ENCODE data around the gene RNF181. TPM values are rescaled to one million over a fixed set of nuclear protein-coding genes. Genes with fewer than 3 reads are reported as not detected.

The RNF181 gene, protein sequence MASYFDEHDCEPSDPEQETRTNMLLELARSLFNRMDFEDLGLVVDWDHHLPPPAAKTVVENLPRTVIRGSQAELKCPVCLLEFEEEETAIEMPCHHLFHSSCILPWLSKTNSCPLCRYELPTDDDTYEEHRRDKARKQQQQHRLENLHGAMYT
- total RNA-seq (180 TPM), polyA plus RNA-seq (162 TPM)
- long read RNA-seq, donor 1, transcript RNF181-201 (5 exons, 569 nt) = major isoform, 12 of 12 reads
- long read RNA-seq, donor 1, partial matches to known transcripts = 0 of 12 reads
- long read RNA-seq, donor 1, other reads (novel, unspliced or antisense) = 0 of 12 reads
- long read RNA-seq, donor 2, transcript RNF181-206 (2 exons, 623 nt) = minor isoform, 5 of 102 reads
- long read RNA-seq, donor 2, transcript RNF181-204 (5 exons, 535 nt) = minor isoform, 5 of 102 reads
- long read RNA-seq, donor 2, transcript RNF181-201 (5 exons, 569 nt) = major isoform, 86 of 102 reads
- long read RNA-seq, donor 2, partial matches to known transcripts = 0 of 102 reads
- long read RNA-seq, donor 2, other reads (novel, unspliced or antisense) = 6 of 102 reads
- long read RNA-seq, donor 3, transcript RNF181-201 (5 exons, 569 nt) = major isoform, 125 of 159 reads
- long read RNA-seq, donor 3, partial matches to known transcripts = 21 of 159 reads
- long read RNA-seq, donor 3, other reads (novel, unspliced or antisense) = 7 of 159 reads
- long read RNA-seq, donor 4, transcript RNF181-201 (5 exons, 569 nt) = major isoform, 31 of 47 reads
- long read RNA-seq, donor 4, partial matches to known transcripts = 12 of 47 reads
- long read RNA-seq, donor 4, other reads (novel, unspliced or antisense) = 0 of 47 reads
- long read RNA-seq, donor 5, transcript RNF181-201 (5 exons, 569 nt) = major isoform, 139 of 178 reads
- long read RNA-seq, donor 5, partial matches to known transcripts = 16 of 178 reads
- long read RNA-seq, donor 5, other reads (novel, unspliced or antisense) = 15 of 178 reads
- long read RNA-seq, donor 6, transcript RNF181-201 (5 exons, 569 nt) = major isoform, 66 of 87 reads
- long read RNA-seq, donor 6, partial matches to known transcripts = 5 of 87 reads
- long read RNA-seq, donor 6, other reads (novel, unspliced or antisense) = 12 of 87 reads
- long read RNA-seq, donor 7, transcript RNF181-201 (5 exons, 569 nt) = major isoform, 55 of 65 reads
- long read RNA-seq, donor 7, partial matches to known transcripts = 5 of 65 reads
- long read RNA-seq, donor 7, other reads (novel, unspliced or antisense) = 0 of 65 reads
- long read RNA-seq, donor 8, transcript RNF181-201 (5 exons, 569 nt) = major isoform, 25 of 28 reads
- long read RNA-seq, donor 8, partial matches to known transcripts = 0 of 28 reads
- long read RNA-seq, donor 8, other reads (novel, unspliced or antisense) = 0 of 28 reads
- long read RNA-seq, donor 9, transcript RNF181-201 (5 exons, 569 nt) = major isoform, 36 of 38 reads
- long read RNA-seq, donor 9, partial matches to known transcripts = 0 of 38 reads
- long read RNA-seq, donor 9, other reads (novel, unspliced or antisense) = 0 of 38 reads
- long read RNA-seq, donor 10, transcript RNF181-201 (5 exons, 569 nt) = major isoform, 53 of 57 reads
- long read RNA-seq, donor 10, partial matches to known transcripts = 0 of 57 reads
- long read RNA-seq, donor 10, other reads (novel, unspliced or antisense) = 0 of 57 reads

DNA sequence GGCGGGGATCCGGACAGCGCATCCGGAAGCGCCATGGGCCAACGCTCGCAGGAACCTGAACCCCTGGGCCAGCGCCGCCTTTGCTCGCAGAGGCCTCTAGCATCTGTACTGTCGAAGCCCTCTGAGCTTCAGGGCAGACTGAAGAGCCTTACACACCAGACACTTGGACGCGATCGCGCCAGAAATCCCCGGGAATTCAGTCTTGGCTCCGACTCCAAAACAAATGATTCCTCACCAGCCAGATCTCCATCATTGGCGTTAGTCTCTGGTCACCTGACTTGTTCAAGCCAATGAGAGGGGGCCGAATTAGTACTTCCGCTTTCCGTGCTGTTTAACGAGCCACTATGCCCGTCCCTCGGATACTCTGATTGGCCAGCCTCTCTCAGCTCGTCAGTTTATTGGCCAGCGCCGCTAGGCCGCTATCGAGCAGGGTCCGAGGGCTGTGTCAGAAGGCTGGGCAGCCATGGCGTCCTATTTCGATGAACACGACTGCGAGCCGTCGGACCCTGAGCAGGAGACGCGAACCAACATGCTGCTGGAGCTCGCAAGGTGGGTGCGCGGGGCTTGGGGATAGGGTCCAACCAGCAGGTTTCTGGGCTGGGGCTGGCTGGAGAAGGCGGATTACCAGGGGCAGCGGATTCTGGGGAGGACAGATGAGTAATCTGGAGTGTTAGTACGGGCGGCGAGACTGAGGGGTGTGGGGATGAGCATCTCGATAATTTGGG, at the start of gene RNF181:
Gene RNF181 (plus strand): TSS at position 445 of the 725 bp plus-strand sequence. CDS start 19 bp downstream, at position 464.
- no peaks in the 10 kb centered on the region for H3K27me3 ChIP-seq (ENCODE audit: control insufficient read depth in 2 of 2, insufficient read depth in 1 of 2, low read length in 1 of 2)
- H3K4me3 ChIP-seq (ENCODE audit: low read length in 2 of 2) = peak within 1 kb of the TSS; percentile 87 to 93
- under 1% methylated on average over 47 of the region's 47 CpGs for WGBS
- DNase-seq (ENCODE audit: low read depth in 6 of 9, low spot score in 9 of 9) = peak; percentile 85 to 97 (median 92)
- H3K36me3 ChIP-seq (ENCODE audit: control insufficient read depth in 2 of 2, insufficient read depth in 2 of 2, low read length in 1 of 2) = peaks cover 21 to 28% of the 10 kb centered on the region in 2 donors
- H3K9me3 ChIP-seq (ENCODE audit: control insufficient read depth in 2 of 2, insufficient read depth in 1 of 2, low read length in 1 of 2) = no peaks in the 10 kb centered on the region
- peaks cover 20 to 45% of the 10 kb centered on the region in 2 donors for H3K4me1 ChIP-seq (ENCODE audit: control insufficient read depth in 2 of 2, insufficient read depth in 2 of 2, low read length in 2 of 2)
- H3K27ac ChIP-seq (ENCODE audit: low read depth in 1 of 2, low read length in 1 of 2) = peak within 1 kb of the TSS; percentile 79 to 95

DNA sequence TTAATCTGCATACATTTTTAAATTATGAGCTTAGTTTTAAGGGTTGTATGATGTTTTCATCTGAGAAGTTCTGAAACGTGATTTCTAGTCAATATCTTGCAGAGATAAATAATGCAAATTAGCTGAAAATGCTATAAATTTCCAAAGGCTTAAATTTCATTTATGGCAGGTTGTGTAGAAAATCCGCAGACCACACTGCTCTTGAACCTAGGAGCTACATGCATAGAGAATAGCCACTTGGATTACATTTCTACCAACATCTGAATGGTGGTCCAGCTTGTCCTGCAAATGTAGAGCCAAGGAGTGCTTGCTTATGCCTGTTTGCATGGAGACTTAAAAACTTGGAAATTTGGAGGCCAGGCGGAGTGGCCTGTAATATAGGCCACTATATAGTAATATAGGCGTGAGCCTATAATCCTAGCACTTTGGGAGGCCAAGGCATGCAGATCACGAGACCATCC, 49.7 kb upstream of the RNF181 start:
- Histone ChIP-seq H3K4me1 (ENCODE audit: control insufficient read depth in 2 of 2, insufficient read depth in 2 of 2, low read length in 2 of 2) (peaks cover 0 to 8% of the 10 kb centered on the region in 2 donors), H3K36me3 (ENCODE audit: control insufficient read depth in 2 of 2, insufficient read depth in 2 of 2, low read length in 1 of 2) (peaks cover 49 to 80% of the 10 kb centered on the region in 2 donors)

DNA sequence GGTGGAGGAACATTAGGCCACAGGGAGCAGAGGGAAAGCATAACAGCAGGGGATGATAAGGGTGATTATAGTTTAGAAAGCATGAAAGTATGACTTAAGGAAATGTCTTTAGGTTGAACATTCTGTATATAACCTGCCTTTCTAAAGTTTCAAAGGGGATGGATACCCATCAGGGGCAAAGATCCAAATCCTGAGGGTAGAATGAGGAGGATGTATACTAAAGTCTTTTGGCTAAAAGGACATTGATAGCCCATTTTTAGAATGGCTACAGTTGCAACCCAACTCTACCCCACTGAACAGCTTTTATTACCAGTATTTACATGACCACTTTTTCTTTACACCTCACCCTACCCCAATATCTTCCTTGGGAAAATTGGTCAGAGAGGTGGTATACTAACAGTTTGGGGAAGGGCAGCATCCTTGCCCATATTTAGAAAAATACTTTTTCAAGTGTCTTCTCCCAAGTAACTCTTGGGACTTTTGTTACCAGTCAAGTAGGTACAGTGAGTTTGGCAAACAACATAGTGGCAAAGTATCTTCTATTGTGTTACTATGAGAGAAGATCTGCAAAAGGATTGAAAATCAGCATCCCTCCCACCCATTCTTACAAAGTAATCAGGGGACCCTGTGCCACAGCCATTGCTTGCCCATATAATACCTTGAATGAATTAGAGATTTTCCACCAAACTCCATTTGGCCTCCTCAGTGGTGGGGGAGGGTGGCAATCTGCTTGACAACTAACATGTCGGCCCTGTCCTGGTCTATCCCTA, 48.3 kb upstream of the RNF181 start:
- H3K9me3 ChIP-seq (ENCODE audit: control insufficient read depth in 2 of 2, insufficient read depth in 1 of 2, low read length in 1 of 2) = no peaks in the 10 kb centered on the region
- H3K27ac ChIP-seq (ENCODE audit: low read depth in 1 of 2, low read length in 1 of 2) = no peak overlapping the region
- no peaks in the 10 kb centered on the region for H3K27me3 ChIP-seq (ENCODE audit: control insufficient read depth in 2 of 2, insufficient read depth in 1 of 2, low read length in 1 of 2)
- H3K36me3 ChIP-seq (ENCODE audit: control insufficient read depth in 2 of 2, insufficient read depth in 2 of 2, low read length in 1 of 2) = peaks cover 45 to 80% of the 10 kb centered on the region in 2 donors
- no peak overlapping the region for H3K4me3 ChIP-seq (ENCODE audit: low read length in 2 of 2)
- peaks cover 0 to 3% of the 10 kb centered on the region in 2 donors for H3K4me1 ChIP-seq (ENCODE audit: control insufficient read depth in 2 of 2, insufficient read depth in 2 of 2, low read length in 2 of 2)
- WGBS = 95% methylated on average over 1 of the region's 1 CpG
- DNase-seq (ENCODE audit: low read depth in 6 of 9, low spot score in 9 of 9) = no peak

More for the DNA sequence above, 49.7 kb upstream of the RNF181 start:
- 95% methylated on average over 5 of the region's 5 CpGs for WGBS
- H3K9me3 ChIP-seq (ENCODE audit: control insufficient read depth in 2 of 2, insufficient read depth in 1 of 2, low read length in 1 of 2) = no peaks in the 10 kb centered on the region
- no peak overlapping the region for H3K27ac ChIP-seq (ENCODE audit: low read depth in 1 of 2, low read length in 1 of 2)
- no peaks in the 10 kb centered on the region for H3K27me3 ChIP-seq (ENCODE audit: control insufficient read depth in 2 of 2, insufficient read depth in 1 of 2, low read length in 1 of 2)
- no peak overlapping the region for H3K4me3 ChIP-seq (ENCODE audit: low read length in 2 of 2)
- no peak for DNase-seq (ENCODE audit: low read depth in 6 of 9, low spot score in 9 of 9)

DNA sequence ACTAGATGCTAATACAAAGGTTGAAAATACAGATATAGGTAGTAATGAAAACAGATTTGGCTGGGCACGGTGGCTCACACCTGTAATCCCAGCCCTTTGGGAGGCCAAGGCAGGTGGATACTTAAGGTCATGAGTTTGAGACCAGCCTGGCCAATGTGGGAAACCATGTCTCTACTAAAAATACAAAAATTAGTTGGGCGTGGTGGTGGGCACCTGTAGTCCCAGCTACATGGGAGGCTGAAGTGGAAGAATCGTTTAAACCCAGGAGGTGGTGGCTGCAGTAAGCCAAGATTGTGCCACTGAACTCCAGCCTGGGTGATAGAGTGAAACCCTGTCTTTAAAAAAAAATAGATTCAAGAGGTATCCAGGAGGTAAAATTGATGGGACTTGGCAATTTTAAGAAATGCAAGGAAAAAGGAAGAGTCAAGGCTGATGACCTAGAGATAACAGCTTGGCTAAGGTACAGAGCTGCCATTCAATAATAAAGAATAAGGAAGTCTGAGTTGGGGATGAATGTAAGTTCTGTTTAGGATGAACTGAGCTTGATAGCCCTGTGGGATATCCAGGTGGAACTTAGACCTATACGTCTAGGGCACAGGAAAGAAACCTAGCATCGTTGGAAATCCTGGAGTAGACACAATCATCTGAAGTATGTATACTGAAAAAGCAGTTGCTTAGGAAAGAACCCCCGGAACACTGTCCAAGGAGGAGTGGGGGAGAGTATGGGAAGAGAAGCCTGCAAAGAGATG, 47.5 kb upstream of the RNF181 start:
- H3K9me3 ChIP-seq (ENCODE audit: control insufficient read depth in 2 of 2, insufficient read depth in 1 of 2, low read length in 1 of 2) = no peaks in the 10 kb centered on the region
- no peaks in the 10 kb centered on the region for H3K27me3 ChIP-seq (ENCODE audit: control insufficient read depth in 2 of 2, insufficient read depth in 1 of 2, low read length in 1 of 2)
- no peak for DNase-seq (ENCODE audit: low read depth in 6 of 9, low spot score in 9 of 9)
- peaks cover 0 to 4% of the 10 kb centered on the region in 2 donors for H3K4me1 ChIP-seq (ENCODE audit: control insufficient read depth in 2 of 2, insufficient read depth in 2 of 2, low read length in 2 of 2)
- WGBS = 94% methylated on average over 6 of the region's 6 CpGs
- peaks cover 45 to 79% of the 10 kb centered on the region in 2 donors for H3K36me3 ChIP-seq (ENCODE audit: control insufficient read depth in 2 of 2, insufficient read depth in 2 of 2, low read length in 1 of 2)
- H3K27ac ChIP-seq (ENCODE audit: low read depth in 1 of 2, low read length in 1 of 2) = no peak overlapping the region
- no peak overlapping the region for H3K4me3 ChIP-seq (ENCODE audit: low read length in 2 of 2)

DNA sequence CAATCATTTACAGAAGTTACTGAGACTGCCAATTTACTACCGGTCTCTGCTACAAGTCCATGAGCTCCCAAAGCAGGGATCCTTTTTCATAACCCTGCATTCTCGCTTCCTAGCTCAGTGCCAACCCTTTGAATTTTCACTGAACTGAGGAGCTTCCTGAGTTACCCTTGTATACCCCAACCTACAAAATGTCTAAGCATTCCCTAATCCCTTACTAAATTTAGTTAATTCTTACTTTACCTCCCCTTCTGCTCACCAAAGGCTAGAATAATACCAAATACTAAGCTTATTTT, 47.0 kb upstream of the RNF181 start:
- no peak overlapping the region for H3K4me3 ChIP-seq (ENCODE audit: low read length in 2 of 2)
- H3K36me3 ChIP-seq (ENCODE audit: control insufficient read depth in 2 of 2, insufficient read depth in 2 of 2, low read length in 1 of 2) = peaks cover 49 to 77% of the 10 kb centered on the region in 2 donors
- DNase-seq (ENCODE audit: low read depth in 6 of 9, low spot score in 9 of 9) = no peak
- H3K4me1 ChIP-seq (ENCODE audit: control insufficient read depth in 2 of 2, insufficient read depth in 2 of 2, low read length in 2 of 2) = peaks cover 0 to 4% of the 10 kb centered on the region in 2 donors
- WGBS = 94% methylated on average over 2 of the region's 2 CpGs
- H3K27ac ChIP-seq (ENCODE audit: low read depth in 1 of 2, low read length in 1 of 2) = no peak overlapping the region
- H3K9me3 ChIP-seq (ENCODE audit: control insufficient read depth in 2 of 2, insufficient read depth in 1 of 2, low read length in 1 of 2) = no peaks in the 10 kb centered on the region
- no peaks in the 10 kb centered on the region for H3K27me3 ChIP-seq (ENCODE audit: control insufficient read depth in 2 of 2, insufficient read depth in 1 of 2, low read length in 1 of 2)

DNA sequence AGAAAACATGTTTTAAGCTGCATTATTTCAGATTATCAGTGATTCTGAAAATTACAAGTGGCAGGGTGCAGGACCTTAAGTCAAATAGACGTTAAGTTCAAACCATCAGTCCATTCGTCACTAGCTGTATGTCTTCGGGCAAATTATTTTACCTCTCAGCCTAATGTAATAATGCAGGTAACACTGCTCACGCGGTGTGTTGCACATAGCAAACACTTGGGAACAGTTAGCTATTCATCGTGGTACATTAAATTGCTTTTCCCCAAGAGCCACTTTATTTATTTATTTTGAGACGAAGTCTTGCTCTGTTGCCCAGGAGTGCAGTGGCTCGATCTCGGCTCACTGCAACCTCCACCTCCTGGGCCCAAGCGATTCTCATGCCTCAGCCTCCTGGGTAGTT, 46.5 kb upstream of the RNF181 start:
- WGBS = 98% methylated on average over 10 of the region's 10 CpGs
- peaks cover 0 to 4% of the 10 kb centered on the region in 2 donors for H3K4me1 ChIP-seq (ENCODE audit: control insufficient read depth in 2 of 2, insufficient read depth in 2 of 2, low read length in 2 of 2)
- DNase-seq (ENCODE audit: low read depth in 6 of 9, low spot score in 9 of 9) = no peak
- H3K9me3 ChIP-seq (ENCODE audit: control insufficient read depth in 2 of 2, insufficient read depth in 1 of 2, low read length in 1 of 2) = no peaks in the 10 kb centered on the region
- H3K36me3 ChIP-seq (ENCODE audit: control insufficient read depth in 2 of 2, insufficient read depth in 2 of 2, low read length in 1 of 2) = peaks cover 51 to 75% of the 10 kb centered on the region in 2 donors
- H3K27ac ChIP-seq (ENCODE audit: low read depth in 1 of 2, low read length in 1 of 2) = no peak overlapping the region
- H3K27me3 ChIP-seq (ENCODE audit: control insufficient read depth in 2 of 2, insufficient read depth in 1 of 2, low read length in 1 of 2) = no peaks in the 10 kb centered on the region
- H3K4me3 ChIP-seq (ENCODE audit: low read length in 2 of 2) = no peak overlapping the region

DNA sequence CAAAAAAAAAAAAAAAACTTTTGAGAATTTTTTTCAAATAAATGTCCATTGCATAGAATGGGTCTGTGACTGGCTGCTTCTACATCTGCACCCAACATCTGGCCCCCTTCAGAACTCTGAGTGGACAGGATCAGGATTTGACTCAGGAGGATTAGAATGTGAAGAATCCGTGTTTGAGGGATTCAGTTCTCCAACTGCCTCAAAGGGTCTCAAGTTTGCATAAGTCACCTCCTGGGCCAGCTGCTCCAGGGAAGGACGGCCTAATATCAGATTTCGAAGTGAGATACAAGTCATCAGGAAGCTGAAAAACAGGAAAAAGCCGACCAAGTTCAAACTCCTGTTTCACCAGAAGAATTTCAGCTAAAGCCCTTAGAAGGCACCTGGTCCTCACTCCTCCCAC, 45.7 kb upstream of the RNF181 start:
- no peak for DNase-seq (ENCODE audit: low read depth in 6 of 9, low spot score in 9 of 9)
- Histone ChIP-seq H3K9me3 (ENCODE audit: control insufficient read depth in 2 of 2, insufficient read depth in 1 of 2, low read length in 1 of 2) (no peaks in the 10 kb centered on the region), H3K4me3 (ENCODE audit: low read length in 2 of 2) (no peak overlapping the region), H3K27me3 (ENCODE audit: control insufficient read depth in 2 of 2, insufficient read depth in 1 of 2, low read length in 1 of 2) (no peaks in the 10 kb centered on the region), H3K4me1 (ENCODE audit: control insufficient read depth in 2 of 2, insufficient read depth in 2 of 2, low read length in 2 of 2) (peaks cover 0 to 4% of the 10 kb centered on the region in 2 donors), H3K27ac (ENCODE audit: low read depth in 1 of 2, low read length in 1 of 2) (no peak overlapping the region), H3K36me3 (ENCODE audit: control insufficient read depth in 2 of 2, insufficient read depth in 2 of 2, low read length in 1 of 2) (peaks cover 58 to 75% of the 10 kb centered on the region in 2 donors)
- WGBS = 79% methylated on average over 4 of the region's 4 CpGs

Data from thymus (tissue), 14 donors.